Kidney capillary endothelial cell (primary cell): ENCODE measurements around the gene STX18.
"Not testable (repeated sequence)": the region's sequence is repeated elsewhere in the genome, so short reads cannot be mapped to it uniquely, and the experiment has no call there.

ENCODE experiments used
- DNase-seq: peaks from one replicate; pipeline ENCODE4 v3.0.0-alpha.2; 2018; ENCODE audit warnings: low spot score

The STX18 gene

DNA sequence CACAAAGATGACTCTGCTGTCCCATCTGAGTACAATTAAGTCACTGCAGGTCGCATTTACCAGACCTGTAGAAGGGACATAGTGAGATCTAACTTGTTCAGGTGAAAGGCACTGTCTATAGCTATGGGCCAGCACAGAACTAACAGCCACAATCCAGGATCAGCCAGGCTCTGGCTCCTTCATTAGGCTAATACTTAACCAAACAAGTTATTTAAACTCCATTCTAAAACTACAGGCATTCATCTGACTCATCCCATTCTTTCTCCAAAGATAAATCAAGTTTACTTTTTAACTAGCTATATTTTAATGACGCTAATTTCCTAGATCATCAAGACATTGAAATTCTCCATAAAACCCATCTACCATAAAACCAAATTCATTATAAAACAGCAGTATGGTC lies 62.5 kb downstream of the STX18 start:
- DNase-seq, result no peak

DNA sequence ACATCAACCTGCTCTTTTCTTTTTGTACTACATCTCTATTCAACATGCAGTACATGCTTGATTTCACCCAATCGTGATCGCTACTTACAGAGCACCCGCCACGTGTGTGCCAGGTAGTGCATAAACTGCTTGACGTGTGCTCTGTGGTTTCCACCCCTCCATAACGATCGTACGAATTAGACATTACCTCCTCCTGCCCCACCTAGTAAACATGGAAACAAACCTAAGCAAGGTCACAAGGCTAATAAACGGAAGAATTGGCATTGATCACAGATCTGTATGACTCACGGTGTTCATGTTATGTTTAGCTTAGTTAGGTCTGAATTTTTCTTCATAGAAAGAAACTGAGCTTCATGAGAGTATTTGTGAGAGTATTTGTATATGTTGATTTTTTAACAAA lies 64.1 kb downstream of the STX18 start:
- no peak for DNase-seq

DNA sequence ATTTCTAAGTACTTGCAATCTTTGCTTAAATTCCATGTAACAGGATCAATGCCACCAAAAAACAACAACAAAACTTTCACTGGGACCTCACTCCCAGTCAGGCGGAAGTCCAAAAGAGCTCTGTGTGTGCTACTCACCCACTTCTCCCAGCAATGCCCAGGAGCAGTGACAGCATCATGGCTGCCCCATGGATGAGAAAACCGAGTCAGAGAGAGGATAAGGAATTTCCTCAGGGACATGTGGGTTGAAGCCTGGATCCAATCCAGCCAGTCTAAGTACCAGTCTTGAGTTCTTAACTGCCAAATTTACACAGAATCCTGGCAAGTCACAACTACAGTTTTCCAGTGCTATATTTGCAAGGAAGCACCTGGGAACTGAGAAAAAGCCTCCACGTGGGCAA lies 64.5 kb downstream of the STX18 start:
- no peak for DNase-seq

DNA sequence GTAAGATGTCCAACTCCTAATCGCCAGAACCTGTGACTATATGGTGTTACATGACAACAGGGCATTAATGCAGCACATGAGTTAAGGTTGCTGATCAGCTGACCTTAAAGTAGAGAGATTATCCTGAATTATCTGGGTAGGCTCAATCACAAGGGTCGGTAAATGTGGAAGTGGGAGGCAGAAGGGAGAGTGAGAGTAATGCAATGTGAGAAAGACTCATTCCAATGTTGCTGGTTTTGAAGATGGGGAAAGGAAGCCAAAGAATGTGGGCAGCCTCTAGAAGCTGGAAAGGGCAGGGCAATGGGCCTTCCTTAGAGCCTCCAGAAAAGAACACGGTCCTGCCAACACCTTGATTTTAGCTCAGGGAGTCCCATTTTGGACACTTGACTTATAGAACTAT lies 67.4 kb downstream of the STX18 start:
- DNase-seq, result no peak

DNA sequence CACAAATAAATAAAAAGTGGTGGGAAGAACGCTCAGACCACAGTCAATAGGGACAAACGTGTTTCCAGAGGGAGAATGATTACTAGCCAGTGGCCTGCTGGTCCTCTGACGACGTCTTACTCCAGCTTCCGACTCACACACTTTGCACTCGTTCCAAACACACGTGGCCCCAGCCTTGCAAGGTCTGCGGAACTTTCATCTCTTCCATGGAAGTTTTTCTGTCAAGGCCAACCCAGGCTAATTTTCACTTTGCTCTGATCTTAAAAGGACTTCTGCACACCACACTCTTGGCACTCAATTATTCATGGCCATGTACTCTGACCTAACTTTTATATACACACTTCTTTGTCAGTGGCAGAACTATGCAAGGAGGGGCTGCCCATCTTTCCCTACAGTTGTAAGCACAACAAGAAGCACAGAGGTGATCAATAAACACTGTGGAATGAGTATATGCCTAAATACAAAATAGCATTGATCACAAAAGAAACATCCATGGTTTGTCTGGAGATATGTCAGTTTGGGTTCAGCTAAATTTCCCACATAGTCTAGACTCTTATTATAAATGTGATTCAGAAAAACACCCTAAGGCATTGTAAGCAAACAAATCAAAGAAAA lies 69.4 kb downstream of the STX18 start:
- no peak for DNase-seq

DNA sequence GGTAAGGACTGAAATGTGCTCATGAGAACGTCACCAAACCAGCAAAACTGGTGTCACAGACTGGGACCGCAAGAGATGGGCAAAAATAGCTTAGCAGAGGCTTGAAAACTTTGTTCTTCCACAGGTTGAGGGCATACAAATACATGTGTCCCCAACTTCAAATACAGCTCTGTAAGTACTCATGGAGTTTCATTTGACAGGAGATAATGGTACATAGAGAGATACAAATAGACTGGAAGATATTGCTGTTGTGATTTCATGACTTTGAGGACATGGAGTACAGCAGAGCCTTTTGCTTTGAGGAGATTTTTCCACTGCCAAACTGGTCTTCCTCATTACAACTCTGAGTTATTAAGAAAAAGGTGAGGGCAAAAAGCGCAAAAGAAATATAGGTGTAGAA lies 70.7 kb downstream of the STX18 start:
- no peak for DNase-seq

DNA sequence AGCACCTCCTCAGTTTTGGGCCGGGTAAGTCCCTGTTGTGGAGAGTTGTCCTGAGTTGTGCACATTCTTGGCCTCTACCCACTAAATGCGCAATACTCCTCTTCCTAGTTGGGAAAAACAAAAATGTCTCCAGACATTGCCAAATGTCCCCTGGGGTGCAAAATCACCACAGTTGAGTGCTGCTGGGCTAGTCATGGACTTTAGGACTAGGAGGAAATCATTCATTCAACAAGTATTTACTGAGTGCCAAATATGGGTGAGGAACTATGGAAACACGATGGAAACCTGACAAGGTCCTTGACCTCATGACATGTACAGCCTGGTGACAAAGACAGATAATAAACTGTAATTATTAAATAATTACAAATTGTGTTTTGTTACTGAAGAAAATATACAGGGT lies 71.6 kb downstream of the STX18 start:
- DNase-seq, result no peak

DNA sequence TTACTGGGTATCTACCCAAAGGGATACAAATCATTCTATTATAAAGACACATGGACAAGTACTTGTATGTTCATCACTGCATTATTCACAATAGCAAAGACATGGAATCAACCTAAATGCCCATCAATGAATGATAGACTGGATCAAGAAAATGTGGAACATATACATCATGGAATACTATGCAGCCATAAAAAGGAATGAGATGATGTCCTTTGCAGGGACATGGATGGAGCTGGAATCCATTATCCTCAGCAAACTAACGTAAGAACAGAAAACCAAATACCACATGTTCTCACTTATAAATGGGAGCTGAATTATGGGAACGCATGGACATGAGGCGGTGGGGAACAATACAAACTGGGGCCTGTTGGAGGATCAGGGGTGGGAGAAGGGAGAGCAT lies 76.6 kb downstream of the STX18 start:
- DNase-seq, result not testable (repeated sequence)

DNA sequence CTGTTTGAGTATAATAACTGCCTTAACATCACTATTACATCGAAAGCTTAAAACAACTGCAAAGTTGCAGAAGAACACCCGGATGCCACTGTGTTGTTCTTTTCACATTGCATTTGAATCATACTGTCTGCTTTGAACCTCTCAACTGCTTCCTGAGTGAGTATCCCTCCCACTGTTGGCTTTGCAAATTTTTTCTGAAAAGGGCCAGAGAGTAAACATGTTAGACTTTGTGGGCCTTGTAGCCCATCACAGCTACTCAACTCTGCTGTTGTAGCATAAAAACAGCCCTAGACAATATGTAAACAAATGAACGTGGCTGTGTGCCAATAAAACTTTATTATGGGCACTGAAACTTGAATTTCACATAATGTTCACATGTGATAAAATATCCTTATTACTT lies 78.9 kb downstream of the STX18 start:
- no peak for DNase-seq

DNA sequence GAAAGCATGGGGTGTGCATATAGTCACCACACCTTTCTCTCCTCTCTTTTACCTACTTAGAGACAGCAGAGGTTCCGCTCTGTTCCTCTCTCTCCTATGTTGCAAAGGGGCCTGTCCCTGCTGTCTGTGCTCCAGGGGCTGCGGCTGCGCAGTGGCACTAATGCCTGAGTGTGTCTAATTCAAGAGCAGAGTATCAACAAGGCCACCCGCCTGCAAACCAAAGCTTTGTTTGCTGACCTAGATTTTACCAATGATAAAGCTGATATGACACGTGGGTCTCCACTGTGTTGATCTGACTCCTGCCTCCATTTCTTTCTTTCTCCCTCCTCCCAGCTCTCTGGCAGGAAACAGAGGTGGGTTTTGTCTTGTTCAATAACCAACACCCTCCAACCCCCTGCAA lies 80.0 kb downstream of the STX18 start:
- DNase-seq, result no peak

DNA sequence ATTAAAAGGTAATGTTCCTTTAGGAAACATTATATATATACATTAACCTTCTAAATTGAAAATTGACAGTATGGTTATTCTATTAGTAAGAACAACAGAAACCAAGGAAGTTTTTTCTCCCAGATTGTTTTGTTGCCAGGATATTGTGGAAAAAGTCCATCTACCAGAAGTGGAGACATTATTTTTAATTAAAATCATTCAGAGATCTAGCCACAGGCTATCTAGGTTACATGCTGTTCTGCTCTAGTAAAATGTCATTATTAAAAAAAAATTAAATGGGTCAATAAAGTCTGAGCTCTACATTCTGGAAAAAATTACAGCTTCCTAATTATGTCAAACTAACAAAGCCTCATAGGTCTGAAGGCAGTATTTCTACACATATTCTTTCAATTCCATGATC lies 80.7 kb downstream of the STX18 start:
- DNase-seq, result no peak

DNA sequence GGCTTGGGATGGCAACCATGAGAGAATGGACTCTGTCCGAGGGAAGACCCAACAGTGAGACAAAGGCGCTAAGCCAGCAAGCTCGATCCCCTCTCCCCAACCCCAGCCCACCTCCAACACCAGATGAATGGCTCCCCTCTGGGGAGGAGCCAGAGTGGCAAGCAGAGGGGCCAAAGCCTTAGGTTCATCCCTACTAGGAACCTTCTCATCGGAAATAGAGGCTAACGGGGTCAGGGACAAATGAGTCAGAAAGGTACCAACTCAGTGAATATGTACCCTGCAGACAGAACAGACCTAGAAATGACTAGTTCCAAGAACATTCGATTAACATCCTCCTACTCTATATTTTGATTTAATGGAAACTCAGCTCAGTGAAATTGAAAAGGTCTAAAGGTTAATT lies 81.1 kb downstream of the STX18 start:
- no peak for DNase-seq

DNA sequence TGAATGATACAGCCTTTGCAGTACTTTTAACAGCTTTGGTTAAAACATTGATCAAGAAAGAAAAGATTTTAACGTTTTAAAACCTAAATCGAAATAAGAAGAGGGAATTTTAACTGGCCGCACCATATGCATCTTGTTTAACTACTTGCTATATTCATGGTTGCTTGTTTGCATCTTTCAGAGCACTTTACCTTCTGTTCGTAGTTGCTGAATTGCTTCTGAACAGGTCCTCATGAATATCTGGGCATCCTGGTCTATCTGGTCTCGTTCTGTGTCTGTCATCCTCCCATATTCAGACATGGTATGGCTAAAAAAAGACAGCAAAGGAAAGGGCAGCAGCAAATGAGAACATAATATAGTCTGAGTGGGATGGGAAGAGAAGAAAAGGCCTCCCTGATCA lies 82.7 kb downstream of the STX18 start:
- DNase-seq, result no peak

DNA sequence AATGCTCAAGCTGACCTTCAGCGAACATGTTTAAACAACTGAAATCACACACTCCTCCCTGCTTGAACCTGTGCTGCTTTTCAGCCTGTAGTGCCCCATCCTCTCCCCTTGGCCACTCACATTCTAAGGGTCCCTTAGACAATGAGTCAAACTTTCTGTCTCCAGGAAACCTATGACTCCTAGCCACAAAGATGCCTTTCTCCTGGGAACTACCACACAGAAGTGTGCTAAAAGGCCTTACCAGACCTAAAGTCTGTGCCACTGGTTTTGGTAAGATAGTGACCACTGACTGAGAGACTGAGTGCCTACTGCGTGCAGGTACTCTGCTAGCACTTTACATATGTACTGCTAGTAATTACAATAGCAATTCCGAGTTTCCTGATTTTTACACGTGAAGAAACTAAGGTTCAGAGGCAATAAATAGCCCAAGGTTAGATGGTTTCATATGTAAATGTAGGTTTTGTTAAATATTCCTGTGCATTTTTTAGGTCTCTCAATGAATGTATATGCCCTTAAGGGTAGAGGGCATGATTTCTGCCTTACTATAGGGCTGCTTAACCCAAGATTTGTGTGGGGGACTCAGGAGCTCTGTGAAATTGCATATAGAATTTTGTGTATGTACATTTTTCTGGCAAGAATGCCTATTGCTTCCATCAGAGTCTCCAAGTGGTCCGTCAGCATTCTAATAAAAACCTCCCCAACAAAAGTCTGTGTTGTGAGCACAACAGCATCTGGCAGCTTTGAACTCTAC lies 83.9 kb downstream of the STX18 start:
- DNase-seq, result peak; percentile 81

DNA sequence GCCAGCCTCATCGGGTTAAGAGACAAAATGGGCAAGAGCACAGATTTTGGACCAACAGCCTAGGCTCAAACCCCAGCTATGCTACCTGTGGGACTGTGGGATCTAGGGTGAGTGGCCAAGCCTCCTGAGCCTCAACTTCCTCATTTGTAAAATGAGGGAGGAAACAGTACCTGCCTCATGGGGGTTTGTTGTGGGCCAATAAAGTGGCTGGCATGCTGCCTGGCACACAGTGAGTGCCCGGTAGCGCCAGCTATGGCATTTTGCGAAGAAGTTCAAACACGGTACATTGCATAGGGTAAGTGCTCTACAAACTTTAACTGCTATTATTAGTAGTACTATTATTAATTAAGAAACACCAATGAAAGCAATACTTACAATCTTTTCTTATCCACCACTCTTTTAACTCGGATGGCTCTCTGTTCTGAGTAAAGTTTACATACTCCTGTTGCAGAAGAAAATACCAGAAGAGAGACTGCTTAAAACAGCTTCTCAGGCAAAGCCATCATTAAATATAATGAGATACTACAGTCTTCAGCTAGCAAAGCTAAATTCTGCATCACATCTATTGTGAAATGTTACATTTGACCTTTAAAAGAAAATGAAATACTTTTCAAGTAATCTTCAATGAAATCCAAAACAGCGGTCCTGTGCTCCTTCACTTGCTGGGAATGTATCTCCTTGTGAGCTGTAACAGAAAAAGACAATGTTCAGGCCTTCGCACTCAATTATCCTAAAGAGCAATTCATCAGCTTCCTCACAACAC lies 84.9 kb downstream of the STX18 start:
- DNase-seq, result no peak

DNA sequence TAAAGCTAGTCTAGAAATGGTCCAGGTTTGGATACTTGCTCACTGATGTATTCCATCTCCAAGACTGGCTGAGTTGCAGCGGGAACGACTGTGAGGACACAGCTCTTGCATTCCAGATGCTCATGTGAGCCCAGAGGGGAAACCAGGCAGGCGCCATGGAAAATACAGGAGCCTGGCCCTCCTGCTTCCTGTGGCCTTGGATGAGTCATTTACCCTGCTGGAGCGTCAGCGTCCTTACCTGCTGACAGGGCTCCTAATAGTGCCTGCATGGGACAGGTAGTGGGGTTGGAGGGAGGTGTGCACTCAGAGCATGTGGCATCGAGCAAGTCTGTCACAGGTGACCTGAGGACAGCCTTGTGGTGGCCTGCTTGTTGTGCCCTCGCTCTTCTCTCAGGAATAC lies 85.5 kb downstream of the STX18 start:
- peak; percentile 40 for DNase-seq

DNA sequence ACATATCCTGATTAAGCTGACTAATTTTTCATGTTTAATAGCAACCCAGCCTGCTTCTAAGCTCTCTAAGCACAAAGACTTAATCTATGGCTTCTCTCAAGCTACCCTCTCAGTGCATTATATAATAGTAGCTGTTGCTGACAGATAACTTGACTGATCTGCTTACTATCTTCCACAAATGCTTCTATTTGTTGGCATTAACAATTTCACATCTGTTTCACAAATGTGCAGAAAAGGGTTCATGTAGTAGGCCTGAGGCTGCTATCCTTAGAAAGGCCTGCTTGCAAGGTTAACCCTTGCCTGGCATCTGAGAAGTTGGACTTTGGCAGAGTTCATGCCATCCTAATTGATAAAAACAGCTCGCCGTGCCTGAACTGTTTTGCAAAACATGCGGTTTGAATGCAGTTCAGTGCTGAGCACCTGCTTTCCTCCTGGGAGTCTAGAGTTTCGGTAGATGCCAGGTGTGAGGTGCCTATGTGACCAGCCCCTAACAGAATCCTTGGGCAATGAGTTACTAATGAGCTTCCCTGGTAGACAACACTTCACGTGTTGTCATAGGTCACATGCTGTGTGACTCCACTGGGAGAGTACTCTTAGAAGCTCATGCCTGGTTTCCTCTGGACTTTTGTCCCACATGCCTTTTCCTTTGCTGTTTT lies 86.5 kb downstream of the STX18 start:
- no peak for DNase-seq

DNA sequence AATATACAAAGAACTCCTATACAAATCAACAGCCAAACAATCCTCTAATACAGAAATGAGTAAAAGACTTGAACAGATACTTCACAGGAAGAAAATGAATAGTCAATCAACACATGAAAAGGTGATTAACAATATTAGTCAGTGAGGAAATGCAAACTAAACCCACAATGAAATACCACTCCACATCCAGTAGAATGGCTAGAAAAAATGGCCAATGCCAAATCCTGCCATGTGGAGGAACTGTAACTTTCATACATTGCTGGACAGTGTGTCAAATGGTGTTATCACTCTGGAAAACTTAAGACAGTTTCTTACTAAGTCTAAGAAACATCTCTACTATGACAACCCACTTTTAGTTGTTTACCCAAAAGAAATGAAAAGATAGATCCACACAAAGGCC lies 95.4 kb downstream of the STX18 start:
- no peak for DNase-seq

DNA sequence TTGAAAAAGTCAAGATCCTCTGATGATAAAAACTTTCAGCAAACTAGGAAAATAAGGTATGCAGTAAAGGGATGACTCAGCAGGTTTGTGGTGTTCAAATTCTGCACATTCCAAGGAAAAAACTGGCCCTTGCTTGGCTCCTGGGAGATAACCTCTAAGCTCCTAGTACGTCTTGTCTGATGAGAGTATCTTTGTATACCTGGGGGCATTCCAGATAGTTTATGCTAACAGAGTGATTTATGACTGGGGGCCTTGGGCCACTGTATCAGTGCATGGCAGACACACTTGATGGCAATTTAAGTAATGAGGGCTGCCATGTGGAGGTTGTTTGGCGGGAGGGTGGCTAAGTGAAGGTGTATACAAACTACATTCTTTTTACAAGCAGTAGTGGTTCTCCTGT lies 98.0 kb downstream of the STX18 start:
- no peak for DNase-seq

DNA sequence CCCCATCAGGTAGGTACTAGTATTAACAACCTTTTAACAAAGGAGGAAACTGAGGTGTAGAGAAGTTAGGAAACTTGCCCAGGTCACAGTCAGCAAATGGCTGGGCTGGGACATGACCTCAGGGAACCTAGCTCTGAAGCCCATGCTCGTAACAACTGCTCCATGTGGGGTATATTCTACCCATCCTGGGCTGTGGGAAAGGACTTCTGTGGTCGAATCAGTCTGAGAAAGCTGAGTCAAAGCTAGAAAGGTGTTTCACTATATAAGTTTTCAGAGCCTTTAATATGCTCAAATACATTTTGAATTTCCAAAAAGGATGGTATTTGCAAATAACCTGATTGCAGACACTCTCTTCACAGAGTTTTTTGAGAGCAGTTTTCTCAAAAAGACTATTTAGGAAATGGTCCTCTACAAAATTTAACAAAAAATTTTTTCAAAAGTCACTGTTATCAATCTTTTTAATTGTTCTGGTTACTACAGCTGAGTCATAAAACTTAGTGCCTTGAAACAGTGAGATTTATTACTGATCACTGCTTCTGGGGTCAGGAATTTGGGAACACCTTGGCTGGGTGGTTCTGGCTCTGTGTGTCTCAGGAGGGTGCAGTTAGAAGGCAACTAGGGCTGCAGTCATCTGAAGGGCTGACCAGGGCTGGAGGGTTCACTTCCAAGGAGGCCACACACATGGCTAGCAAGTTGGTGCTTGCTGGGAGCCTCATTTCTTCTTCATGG lies 101.4 kb downstream of the STX18 start:
- DNase-seq, result no peak

DNA sequence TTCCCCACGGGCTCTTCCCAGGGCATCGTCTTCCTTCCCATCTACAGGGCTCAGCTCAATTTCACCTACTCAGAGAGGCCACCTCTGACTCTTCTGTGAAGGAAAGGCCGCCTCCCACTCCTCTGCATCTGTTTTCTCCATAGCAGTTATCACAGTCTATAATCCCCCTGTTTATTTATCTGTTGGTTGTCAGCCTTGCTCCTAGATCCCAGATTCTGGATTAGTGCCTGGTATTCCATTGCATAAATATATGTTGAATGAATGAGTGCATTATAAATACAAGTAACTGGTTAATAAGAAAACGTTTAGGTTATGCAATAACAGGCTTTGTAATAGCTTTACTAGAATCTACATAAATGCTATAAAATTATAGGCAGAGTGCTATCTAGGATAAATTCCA lies 102.1 kb downstream of the STX18 start:
- no peak for DNase-seq

DNA sequence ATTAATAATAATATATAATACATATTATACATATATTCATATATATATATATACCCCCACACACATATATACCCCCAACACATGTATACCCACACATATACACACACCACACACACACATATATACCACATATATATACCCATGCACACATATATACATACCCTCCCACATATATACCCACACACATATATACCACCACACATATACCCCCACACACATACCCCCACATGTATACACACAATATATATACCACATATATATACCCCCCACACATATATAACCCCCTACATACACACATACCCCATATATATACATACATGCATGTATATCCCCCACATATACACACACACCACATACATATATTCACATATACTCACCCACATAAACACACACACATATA lies 103.0 kb downstream of the STX18 start:
- no peak for DNase-seq
